Peyer's patch (tissue), 4 donors: ENCODE measurements around the gene TRIO.

Experiments
- POLR2A ChIP-seq, 2 donors: fragments of 450-650 bp; IDR thresholded peaks; one replicate each; pipeline ENCODE4 v1.5.1; 2017; ENCODE audit warnings: antibody characterized with exemption in 2 of 2, mild to moderate bottlenecking in 2 of 2, moderate library complexity in 2 of 2
- TF ChIP-seq, protein P1 (sequence below), 6 experiments: fragments of 450-650 bp in 4 of 6; fragments of 200-600 bp in 2 of 6; sonication (generic) in 1 of 6; IDR thresholded peaks; one replicate each; pipeline ENCODE4 v1.5.1; 2017 to 2019; ENCODE audit warnings: antibody characterized with exemption in 6 of 6, mild to moderate bottlenecking in 3 of 6, moderate library complexity in 1 of 6

DNA sequence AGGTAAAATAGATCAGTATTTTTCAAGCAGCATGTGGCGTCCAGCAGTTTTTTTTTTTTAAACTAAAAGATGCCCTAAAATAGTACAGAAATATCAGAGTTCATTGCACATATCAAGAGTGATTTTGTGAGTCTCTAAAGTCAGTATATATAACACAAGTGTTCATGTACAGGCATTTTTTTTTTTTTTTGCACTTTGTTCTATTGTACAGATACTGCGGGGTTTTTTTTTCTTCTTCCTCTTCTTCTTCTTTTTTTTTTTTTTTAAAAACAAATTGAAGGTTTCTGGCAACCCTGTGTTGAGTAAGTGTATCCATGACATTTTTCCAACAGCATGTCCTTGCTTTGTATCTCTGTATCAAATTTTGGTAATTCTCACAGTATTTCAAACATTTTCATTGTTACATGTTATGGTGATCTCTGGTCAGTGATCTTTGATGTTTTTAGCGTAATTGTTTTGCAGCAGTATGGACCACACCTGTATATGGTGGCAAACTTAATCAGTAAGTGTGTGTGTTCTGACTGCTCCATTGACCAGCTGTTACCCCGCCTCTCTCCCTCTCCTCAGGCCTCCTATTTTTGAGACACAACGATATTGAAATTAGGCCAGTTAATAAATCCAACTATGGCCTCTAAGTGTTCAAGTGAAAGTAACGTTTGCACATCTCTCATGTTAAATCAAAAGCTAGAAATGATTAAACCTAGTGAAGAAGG is 76.8 kb downstream of the TRIO start:
- TF ChIP-seq, protein P1, sequence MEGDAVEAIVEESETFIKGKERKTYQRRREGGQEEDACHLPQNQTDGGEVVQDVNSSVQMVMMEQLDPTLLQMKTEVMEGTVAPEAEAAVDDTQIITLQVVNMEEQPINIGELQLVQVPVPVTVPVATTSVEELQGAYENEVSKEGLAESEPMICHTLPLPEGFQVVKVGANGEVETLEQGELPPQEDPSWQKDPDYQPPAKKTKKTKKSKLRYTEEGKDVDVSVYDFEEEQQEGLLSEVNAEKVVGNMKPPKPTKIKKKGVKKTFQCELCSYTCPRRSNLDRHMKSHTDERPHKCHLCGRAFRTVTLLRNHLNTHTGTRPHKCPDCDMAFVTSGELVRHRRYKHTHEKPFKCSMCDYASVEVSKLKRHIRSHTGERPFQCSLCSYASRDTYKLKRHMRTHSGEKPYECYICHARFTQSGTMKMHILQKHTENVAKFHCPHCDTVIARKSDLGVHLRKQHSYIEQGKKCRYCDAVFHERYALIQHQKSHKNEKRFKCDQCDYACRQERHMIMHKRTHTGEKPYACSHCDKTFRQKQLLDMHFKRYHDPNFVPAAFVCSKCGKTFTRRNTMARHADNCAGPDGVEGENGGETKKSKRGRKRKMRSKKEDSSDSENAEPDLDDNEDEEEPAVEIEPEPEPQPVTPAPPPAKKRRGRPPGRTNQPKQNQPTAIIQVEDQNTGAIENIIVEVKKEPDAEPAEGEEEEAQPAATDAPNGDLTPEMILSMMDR (IDR thresholded peaks at IDR 0.05): no peak
- TF ChIP-seq POLR2A (IDR thresholded peaks at IDR 0.05): no peak
